HFFc6 (cell line): ENCODE results near the gene MYBL2. TPM values are rescaled to one million over a fixed set of nuclear protein-coding genes. Genes with fewer than 3 reads are reported as not detected.

ENCODE experiments used
- DNase-seq: peaks from one replicate; pipeline ENCODE4 v3.0.0-alpha.2; 2018
- H3K27ac Mint-ChIP-seq: 2 replicates; pipeline ENCODE4 v1.8.0; 2020; ENCODE audit warnings: mild to moderate bottlenecking, mixed read lengths
- H3K27me3 Mint-ChIP-seq: 2 replicates; pipeline ENCODE4 v1.8.0; 2021; ENCODE audit warnings: mild to moderate bottlenecking, moderate library complexity, mixed read lengths; ENCODE audit not compliant: insufficient read depth
- H3K36me3 Mint-ChIP-seq: 2 replicates; pipeline ENCODE4 v1.8.0; 2021; ENCODE audit warnings: low read depth, mixed read lengths
- H3K4me1 Mint-ChIP-seq: 2 replicates; pipeline ENCODE4 v1.8.0; 2020; ENCODE audit warnings: low read depth, mixed read lengths
- H3K4me3 Mint-ChIP-seq: 2 replicates; pipeline ENCODE4 v1.8.0; 2020; ENCODE audit warnings: mild to moderate bottlenecking, moderate library complexity, mixed read lengths
- H3K9me3 Mint-ChIP-seq: 2 replicates; pipeline ENCODE4 v1.8.0; 2020; ENCODE audit warnings: mild to moderate bottlenecking, mixed read lengths
- CTCF ChIP-seq: fragments of 200-600 bp; sonication (generic); IDR thresholded peaks from 2 replicates; pipeline ENCODE4 v1.5.0; 2021; ENCODE audit warnings: antibody characterized with exemption, mild to moderate bottlenecking
- total RNA-seq, 6 experiments: library from RNA; stranded (reverse); fragmentation: NEBNext Ultra II Directional; extraction: Animal tissue kit (Norgen Biotek cat#: 25700); gene quantifications; 2 replicates in 1 of 6; 3 replicates in 5 of 6; pipeline ENCODE4 v1.2.3, GENCODE V29; 2021

Gene MYBL2
- total RNA-seq, 6 experiments from 2014 or later, result 8.9 to 20.4 (median 20.1) TPM

DNA sequence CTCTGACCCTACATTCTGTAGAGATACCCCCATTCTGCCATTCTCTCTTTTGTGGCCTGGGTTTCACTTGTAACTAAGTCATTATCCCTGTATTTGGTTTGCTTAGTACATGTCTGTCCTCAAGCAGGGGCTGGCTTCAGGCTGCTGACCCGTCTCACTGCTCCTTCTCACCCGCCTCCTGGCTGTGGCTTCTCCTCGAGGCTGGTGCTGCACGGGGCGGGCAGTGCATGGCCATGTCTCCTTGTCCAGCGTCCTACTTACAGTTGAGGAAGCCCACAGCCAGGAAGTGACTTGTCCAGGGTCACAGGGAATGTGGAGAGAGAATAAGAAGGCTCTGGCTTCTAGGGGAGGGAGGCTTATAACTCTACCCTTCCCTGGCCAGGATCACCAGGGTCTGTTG, 48.6 kb downstream of the MYBL2 start:
- H3K36me3 Mint-ChIP-seq, result peaks cover 5% of the 10 kb centered on the region; the same call in 1 of the 2 replicates
- peaks cover 5% of the 10 kb centered on the region for H3K27me3 Mint-ChIP-seq
- DNase-seq, result no peak
- H3K27ac Mint-ChIP-seq, result no peak overlapping the region
- no peak overlapping the region for H3K4me3 Mint-ChIP-seq
- H3K4me1 Mint-ChIP-seq, result no peaks in the 10 kb centered on the region
- TF ChIP-seq CTCF, result no peak
- H3K9me3 Mint-ChIP-seq, result no peaks in the 10 kb centered on the region

DNA sequence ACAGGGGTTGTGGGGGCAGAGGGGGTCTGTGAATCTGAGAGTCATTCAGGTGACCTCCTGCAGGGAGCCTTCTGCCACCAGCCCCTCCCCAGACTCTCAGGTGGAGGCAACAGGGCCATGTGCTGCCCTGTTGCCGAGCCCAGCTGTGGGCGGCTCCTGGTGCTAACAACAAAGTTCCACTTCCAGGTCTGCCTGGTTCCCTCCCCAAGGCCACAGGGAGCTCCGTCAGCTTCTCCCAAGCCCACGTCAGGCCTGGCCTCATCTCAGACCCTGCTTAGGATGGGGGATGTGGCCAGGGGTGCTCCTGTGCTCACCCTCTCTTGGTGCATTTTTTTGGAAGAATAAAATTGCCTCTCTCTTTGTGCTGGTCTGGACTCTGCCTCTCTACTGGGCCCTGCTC, 49.2 kb downstream of the MYBL2 start:
- no peak for TF ChIP-seq CTCF
- no peaks in the 10 kb centered on the region for H3K9me3 Mint-ChIP-seq
- no peak for DNase-seq
- H3K4me1 Mint-ChIP-seq, result no peaks in the 10 kb centered on the region
- H3K27ac Mint-ChIP-seq, result no peak overlapping the region
- H3K27me3 Mint-ChIP-seq, result peaks cover 5% of the 10 kb centered on the region
- H3K36me3 Mint-ChIP-seq, result peaks cover 5% of the 10 kb centered on the region; the same call in 1 of the 2 replicates
- H3K4me3 Mint-ChIP-seq, result no peak overlapping the region

DNA sequence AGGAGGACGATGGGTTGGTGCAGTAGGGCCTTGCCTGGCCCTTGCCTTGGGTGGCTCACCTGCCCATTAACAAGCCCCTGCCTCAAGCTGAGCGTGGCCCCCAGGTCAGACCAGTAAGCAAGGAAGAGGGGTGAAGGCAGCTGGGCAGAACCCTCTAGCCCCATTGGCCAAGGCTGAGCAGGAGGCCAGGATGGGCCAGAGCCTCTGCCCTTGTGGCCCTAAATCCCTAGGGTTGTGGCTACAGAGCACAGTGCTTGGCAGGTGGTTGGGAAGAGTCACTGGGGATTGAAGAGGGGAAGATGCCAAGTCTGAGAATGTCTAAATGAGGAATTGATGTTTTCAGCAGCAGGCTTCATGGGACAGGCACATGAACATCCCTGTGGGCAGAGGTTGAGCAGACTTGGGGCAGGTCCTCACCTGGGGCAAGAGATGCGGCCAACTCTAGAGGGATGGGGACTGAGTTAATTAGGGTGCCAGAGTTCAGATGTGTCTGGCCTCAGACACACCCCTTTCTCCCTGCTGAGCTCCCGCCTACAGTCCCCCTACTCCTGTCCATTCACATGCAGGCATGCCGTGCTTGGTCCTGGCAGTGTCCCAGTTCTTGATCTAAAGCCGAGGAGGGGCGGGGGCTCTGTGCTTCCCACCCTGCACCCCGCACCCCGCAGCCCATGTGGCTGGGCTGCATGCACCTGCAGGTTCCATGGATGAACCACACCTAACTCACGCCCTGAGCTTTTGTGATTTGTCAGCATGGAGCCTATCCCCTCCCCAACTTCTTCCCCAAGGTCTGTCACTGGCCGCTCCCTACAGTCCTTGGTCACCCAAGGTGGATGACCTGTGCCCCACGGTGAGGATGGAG, 50.1 kb downstream of the MYBL2 start:
- no peak for TF ChIP-seq CTCF
- H3K4me3 Mint-ChIP-seq, result no peak overlapping the region
- H3K4me1 Mint-ChIP-seq, result no peaks in the 10 kb centered on the region
- no peak overlapping the region for H3K27ac Mint-ChIP-seq
- no peaks in the 10 kb centered on the region for H3K9me3 Mint-ChIP-seq
- peaks cover 8% of the 10 kb centered on the region for H3K27me3 Mint-ChIP-seq
- no peak for DNase-seq
- H3K36me3 Mint-ChIP-seq, result peaks cover 5% of the 10 kb centered on the region; the same call in 1 of the 2 replicates

DNA sequence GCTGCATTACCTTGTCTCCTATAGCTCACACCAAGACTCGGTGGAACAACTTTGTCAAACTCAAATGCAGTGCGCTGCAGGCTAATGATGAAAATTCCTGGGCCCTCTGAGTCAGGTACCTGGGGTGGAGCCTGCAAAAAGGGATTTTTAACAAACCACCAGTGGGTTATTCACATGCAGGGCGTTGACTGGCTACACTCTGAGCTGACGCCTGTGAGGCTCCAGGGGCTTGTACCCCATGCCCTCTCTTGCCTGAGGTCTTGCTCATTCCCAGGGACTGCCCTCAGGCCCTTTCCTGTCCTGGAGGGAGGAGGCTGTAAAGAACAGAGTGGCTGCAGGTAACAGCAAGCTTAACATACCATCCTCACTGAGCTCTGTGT, 50.7 kb downstream of the MYBL2 start:
- Mint-ChIP-seq H3K36me3 (peaks cover 5% of the 10 kb centered on the region; the same call in 1 of the 2 replicates), H3K4me1 (no peaks in the 10 kb centered on the region), H3K27me3 (peaks cover 8% of the 10 kb centered on the region), H3K9me3 (no peaks in the 10 kb centered on the region), H3K27ac (no peak overlapping the region), H3K4me3 (no peak overlapping the region)
- no peak for DNase-seq
- TF ChIP-seq CTCF, result no peak

- H3K27ac Mint-ChIP-seq, result no peak overlapping the region
- H3K4me1 Mint-ChIP-seq, result no peaks in the 10 kb centered on the region
- H3K36me3 Mint-ChIP-seq, result peaks cover 5% of the 10 kb centered on the region; the same call in 1 of the 2 replicates
- H3K4me3 Mint-ChIP-seq, result no peak overlapping the region
- H3K9me3 Mint-ChIP-seq, result no peaks in the 10 kb centered on the region
- no peak for TF ChIP-seq CTCF
- DNase-seq, result no peak
- H3K27me3 Mint-ChIP-seq, result peaks cover 7% of the 10 kb centered on the region
Observed at GRCh38 chr20:43720007-43720406, 53.1 kb downstream of the MYBL2 start.
